GM21723 (cell line): Measurements from ENCODE around the gene TIGAR.

Experiments
- ATAC-seq: cut with Tn5 transposase; IDR thresholded peaks from one replicate; pipeline ENCODE4 v1.9.1; 2021; ENCODE audit warnings: mild to moderate bottlenecking, moderate library complexity; ENCODE audit not compliant: unreplicated experiment

The TIGAR gene

GRCh38 chr12:4282103-4282891 lies 38.7 kb upstream of the TIGAR start:
- ATAC-seq, result no peak

DNA sequence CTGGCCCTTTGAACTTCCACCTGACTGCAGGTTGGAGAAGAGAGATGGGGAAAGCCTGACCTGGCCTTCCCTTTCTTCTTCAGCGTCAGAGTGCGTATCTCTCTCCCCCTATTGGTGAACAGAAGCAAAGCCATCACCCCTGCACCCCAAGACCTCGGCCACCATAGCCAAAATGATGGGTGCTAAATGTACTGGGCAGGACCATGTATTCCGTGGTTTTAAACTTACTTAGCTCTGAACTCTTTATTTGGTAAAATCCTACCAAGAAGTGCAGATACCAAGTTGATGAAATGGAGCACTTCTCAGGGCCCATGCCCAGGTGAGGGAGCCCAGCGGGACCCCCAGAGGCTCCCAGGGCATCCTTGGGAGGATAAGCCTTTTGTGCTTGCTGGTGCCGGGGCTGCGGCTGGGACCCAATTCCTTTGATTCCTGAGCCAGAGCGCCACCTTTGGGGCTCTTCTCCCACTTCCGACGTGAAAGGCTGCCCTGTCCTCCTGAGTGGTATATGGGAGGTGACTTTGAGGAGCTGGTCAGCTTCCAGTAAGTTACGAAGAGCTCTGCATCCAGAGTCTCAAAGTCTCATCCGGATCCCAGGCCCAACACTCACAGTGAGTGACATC lies 38.0 kb upstream of the TIGAR start:
- ATAC-seq, result no peak

GRCh38 chr12:4283512-4284255 lies 37.3 kb upstream of the TIGAR start:
- no peak for ATAC-seq

- no peak for ATAC-seq
These were observed 36.7 kb upstream of the TIGAR start for GRCh38 chr12:4284306-4284705.

DNA sequence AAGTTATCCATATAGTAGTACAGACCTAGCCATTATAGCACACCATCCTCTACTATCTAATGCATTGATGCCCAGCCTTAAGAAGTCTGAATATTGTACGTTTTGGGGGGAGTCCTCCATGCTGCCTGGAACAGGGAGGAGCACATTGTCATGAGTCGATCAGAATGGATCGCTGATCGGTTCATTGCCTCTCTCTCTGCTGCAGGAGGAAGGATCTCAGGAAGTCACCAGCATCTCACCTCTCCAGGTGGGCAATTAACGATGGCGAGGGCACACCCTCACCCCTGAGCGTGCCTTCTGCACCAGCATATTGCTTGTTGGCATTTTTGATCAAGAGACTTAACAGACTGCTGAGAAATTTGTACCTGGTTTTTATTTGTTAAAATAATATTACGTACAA lies 35.9 kb upstream of the TIGAR start:
- ATAC-seq, result no peak

- ATAC-seq, result no peak
These were observed 34.8 kb upstream of the TIGAR start for GRCh38 chr12:4286228-4286627.

DNA sequence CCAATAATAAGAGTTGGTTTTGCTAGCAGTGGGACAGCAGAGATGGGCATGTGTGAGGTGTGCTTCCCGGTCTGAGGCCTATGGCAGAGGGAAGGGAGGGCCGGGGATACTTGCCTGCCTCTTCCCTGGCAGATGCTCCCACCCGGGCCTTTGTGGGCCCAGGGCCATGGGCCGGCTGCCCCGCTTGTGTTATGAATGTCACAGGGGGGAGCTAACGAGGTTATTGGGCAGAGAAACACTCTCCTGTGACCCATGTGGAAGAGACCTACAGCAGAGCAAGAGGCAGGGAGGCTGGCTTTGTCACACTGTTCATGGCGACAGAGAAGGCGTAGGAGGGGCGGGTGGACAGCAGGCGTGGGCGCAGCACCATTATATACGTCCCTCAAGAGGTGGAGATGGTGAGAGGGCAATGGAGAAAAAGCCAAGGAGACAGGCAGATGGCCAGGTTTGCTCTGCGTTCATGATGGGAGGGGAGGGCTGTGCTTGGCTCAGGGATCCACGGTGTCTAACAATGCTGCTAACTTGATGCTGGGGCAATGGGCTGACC lies 34.2 kb upstream of the TIGAR start:
- ATAC-seq, result no peak

DNA sequence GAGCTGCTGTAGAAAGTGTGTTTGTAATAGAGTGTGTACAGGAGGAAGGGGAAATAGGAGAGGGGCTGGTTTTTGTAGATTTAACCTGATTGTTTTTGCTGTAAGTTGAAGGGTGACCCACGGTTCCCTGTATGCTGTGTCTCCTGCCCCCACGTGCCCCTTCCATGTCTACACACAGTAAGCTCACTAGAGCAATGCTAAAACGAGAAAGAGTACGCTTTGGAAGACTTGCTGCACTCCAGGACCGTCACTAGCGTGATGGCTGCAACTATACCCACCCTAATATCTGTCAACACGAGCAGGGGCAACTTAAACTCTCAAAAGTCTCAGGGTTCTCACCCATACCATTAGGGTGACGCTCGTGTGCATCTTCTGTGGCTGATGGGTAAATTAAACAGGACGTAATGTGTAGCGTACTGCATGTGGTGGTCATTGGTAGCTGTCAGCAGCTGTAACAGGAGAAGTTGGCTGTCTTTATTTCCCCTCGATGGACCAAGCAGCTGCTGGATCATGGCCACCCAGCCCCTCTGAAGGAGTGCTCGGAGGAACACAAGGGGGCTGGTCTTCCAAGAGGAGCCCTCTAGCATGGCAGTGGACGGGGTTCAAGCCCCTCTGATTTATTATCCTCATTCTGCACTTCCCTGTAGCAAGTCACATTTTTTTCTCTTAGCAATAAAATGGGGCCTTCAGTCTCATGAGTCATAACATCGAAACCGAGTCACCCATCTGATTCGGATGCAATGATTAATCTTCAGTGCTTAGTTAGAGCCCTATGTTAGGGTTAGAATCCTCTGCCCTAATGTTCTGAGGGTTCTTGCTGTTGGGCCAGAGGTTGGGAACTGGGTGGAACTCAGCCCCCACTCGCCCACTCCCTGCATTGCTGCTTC lies 33.4 kb upstream of the TIGAR start:
- no peak for ATAC-seq

DNA sequence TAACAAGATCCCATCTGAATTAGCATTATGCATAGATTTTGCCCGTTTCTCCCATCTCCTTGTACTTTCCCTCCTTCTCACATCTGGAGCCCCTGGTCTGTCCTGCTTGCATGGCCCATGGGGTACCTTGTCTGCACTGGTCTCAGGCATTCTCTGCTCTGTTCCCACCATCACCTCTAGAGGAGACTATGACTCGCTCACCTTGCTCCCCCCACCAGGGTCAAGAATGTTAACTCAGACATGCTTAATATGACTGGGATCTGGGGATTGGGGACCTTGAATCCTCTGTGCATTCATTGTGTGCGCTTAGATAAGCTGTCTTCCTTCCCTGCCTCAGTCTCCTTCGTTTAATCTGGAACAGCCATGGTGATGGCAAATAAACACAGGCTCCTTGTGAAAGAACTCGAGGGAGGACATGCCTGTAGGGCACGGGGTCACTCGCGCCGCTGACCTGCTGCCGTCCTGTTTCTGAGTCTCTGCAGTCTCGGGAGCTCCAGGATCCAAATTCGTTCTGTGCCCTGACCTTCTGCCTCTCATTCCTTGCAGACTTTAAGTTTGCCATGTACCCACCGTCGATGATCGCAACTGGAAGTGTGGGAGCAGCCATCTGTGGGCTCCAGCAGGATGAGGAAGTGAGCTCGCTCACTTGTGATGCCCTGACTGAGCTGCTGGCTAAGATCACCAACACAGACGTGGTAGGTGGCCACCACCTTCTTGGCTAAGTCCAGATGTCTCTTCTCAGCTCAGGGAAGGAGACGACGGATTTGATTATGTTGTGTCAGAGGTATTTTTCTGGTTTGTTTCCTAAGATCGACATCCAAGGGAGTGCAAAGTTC lies 32.5 kb upstream of the TIGAR start:
- ATAC-seq, result no peak

- ATAC-seq, result no peak
These were observed 31.7 kb upstream of the TIGAR start for GRCh38 chr12:4289231-4289878.

GRCh38 chr12:4289998-4290790 lies 30.8 kb upstream of the TIGAR start:
- no peak for ATAC-seq

- ATAC-seq, result no peak
These were observed 28.5 kb upstream of the TIGAR start for GRCh38 chr12:4292341-4293073.

GRCh38 chr12:4293299-4293965 lies 27.6 kb upstream of the TIGAR start:
- ATAC-seq, result no peak

- ATAC-seq, result no peak
These were observed 27.0 kb upstream of the TIGAR start for GRCh38 chr12:4293966-4294505.

GRCh38 chr12:4296751-4297150 lies 24.3 kb upstream of the TIGAR start:
- ATAC-seq, result no peak

- no peak for ATAC-seq
These were observed 23.4 kb upstream of the TIGAR start for GRCh38 chr12:4297617-4298016.

DNA sequence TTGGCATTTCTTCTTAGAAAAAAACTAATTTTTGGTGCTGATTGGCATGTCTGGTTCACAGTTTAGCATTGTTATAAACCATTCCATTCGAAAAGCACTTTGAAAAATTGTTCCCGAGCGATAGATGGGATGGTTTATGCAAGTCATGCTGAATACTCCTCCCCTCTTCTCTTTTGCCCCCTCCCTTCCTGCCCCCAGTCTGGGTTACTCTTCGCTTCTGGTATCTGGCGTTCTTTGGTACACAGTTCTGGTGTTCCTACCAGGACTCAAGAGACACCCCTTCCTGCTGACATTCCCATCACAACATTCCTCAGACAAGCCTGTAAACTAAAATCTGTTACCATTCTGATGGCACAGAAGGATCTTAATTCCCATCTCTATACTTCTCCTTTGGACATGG lies 20.1 kb upstream of the TIGAR start:
- no peak for ATAC-seq
